HPDE6-E6E7 (cell line): ENCODE measurements around the gene KCTD11.

Experiments used
- DNase-seq: peaks from one replicate; pipeline ENCODE4 v3.0.0; 2011; ENCODE audit warnings: missing footprints; ENCODE audit errors: extremely low spot score

The KCTD11 gene

DNA sequence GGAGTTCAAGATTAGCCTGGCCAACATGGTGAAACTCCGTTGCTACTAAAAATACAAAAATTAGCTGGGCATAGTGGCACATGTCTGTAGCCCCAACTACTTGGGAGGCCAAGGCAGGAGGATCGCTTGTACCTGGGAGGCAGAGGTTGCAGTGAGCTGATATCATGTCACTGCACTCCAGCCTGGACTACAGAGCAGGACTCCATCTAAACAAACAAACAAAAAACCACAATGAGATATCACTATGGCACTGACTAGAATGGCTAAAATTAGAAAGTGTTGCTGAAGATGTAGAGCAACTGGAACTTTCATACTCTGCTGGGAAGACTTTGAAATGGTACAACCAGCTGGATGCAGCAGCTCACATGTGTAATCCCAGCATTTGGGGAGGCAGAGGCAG lies 22.4 kb downstream of the KCTD11 start:
- DNase-seq = no peak

DNA sequence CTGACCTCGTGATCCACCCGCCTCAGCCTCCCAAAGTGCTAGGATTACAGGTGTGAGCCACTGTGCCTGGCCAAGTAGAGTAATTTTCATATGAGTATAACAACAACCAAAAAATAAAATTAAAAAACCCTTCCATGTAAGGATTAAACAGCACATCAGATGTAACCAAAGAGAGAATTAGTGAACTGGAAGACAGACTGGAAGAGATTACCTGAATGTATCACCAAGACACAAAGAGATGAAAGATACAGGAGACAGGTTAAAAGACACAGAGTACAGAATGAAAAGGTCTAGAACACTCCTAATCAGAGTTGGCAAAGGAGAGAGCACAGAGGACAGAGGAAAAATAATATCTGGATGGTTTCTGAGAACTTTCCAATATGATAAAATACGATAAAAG lies 27.2 kb downstream of the KCTD11 start:
- no peak for DNase-seq

DNA sequence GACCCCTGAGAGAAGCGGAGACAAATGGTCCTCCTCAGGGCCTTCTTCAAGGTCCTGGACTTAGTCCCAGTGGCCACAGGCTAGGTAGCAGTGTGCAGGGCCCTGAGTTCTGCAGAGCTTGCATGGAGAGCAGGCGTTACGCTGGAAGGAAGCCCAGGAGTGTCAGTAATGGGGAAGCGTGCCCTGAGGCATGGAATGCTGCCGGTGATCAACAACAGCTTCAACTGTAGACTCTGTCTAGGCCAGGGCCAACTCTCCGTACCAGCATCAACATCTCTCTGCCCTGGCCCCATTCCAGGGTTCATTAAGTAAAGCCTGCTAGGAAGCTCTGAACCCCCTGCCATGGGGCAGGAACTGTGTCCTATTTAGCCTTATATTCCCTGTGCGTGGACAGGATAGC lies 28.4 kb downstream of the KCTD11 start:
- no peak for DNase-seq

DNA sequence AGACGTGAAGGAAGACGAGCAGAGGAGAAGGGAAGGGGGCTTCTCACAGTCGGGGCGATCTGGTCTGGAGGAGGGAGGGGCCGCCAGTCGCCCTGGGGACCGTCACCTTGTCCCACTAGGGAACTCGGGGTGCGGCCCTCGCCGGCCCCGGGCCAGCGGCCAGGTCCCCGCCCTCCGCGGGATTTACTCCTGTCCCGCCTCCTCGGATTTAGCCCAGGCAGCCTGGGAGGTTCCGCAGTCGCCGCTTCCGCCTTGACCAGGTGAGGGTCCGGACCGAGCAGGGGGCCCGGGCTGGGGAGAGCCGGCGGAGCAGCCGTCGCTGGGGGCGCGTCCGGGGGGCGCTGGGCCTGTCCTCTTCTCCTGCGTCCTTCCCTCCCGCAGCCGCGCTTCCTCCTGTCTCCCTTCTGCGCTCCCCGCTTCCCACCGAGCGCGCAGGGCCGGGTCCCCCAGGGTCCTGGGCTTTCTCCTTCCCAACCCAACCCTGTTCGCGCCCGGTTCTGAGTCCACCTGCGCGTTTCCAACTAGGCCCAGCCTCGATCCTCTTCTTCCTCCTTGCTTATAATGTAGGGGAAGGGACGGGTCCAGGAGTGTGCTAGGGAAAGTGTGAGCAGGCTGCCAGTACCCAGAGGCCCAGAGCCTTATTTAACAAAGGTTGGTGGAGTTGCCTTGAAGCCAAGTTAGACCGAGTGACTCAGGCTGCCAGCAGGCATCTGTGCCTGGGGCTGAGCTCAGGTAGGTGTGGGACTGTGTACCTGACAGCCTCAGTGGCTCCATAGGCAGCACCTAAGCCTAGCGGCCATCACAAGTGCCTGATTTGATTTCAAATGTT lies 29.1 kb downstream of the KCTD11 start, which contains the start of gene TNK1:
Gene TNK1 (plus strand): TSS at position 235 of the 829 bp plus-strand sequence. CDS start 1,838 bp downstream, outside the sequence.
- DNase-seq = peak; percentile 65

DNA sequence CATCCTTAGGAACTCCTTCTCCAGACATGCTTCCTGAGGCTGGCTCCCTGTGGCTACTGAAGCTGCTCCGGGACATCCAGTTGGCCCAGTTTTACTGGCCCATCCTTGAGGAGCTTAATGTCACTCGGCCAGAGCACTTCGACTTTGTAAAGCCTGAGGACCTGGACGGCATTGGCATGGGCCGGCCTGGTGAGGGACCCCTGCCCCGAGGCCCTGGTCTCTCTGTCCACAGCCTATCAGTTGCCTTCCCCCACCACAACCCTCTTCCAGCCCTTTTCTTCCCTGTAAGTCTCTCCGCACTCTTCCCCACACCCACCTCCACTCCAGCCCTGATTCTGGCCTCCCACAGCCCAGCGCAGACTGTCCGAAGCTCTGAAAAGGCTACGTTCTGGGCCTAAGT lies 30.9 kb downstream of the KCTD11 start:
- no peak for DNase-seq

DNA sequence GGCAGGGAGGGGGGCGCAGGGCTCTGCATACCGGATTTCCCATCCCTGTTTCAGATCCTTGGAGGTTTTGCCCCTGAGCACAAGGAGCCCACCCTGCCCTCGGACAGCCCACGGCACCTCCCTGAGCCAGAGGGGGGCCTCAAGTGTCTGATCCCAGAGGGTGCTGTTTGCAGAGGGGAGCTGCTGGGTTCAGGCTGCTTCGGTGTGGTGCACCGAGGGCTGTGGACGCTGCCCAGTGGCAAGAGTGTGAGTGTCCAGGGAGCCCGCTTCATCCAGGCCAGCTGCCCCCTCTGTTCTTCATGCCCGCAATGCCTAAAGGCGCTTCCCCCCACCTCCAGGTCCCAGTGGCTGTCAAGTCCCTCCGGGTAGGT lies 31.4 kb downstream of the KCTD11 start:
- no peak for DNase-seq

DNA sequence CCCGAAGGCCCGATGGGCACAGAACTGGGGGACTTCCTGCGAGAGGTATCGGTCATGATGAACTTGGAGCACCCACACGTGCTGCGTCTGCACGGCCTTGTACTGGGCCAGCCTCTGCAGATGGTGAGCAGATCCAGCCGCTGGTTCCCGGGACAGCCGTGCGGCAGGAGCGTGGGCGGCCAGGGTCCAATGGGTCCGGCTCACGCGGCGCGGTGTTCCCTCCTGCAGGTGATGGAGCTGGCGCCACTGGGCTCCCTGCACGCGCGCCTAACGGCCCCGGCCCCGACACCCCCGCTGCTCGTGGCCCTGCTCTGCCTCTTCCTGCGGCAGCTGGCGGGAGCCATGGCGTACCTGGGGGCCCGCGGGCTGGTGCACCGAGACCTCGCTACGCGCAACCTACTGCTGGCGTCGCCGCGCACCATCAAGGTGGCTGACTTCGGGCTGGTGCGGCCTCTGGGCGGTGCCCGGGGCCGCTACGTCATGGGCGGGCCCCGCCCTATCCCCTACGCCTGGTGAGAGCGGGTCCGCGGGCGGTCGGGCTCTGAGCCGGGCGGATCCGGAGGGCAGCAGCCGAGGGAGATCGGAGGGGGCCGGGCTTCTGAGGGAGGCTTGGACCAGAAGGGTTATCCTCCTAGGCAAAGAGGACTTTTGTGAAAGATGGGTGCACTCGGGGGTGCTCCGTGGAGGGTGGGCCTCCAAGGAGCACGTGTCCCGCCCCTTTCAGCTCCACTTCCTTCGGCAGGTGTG lies 32.0 kb downstream of the KCTD11 start:
- no peak for DNase-seq

DNA sequence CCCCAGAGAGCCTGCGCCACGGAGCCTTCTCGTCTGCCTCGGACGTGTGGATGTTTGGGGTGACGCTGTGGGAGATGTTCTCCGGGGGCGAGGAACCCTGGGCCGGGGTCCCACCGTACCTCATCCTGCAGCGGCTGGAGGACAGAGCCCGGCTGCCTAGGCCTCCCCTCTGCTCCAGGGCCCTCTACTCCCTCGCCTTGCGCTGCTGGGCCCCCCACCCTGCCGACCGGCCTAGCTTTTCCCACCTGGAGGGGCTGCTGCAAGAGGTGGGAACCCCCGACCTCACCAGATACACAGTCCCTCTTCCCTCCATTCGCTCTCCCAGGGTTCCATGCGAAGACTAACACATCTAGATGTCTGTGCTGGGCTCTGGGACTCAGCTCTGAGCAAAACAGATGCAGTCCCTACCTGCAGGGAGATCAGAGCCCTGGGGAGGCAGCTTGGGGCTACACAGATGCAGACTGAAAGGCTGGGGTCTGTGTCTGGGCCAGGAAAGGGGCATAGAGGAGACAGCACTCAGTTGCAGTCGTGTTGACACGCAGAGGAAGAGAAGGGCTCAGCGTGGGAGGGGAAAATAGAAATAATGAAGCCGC lies 32.6 kb downstream of the KCTD11 start:
- no peak for DNase-seq

DNA sequence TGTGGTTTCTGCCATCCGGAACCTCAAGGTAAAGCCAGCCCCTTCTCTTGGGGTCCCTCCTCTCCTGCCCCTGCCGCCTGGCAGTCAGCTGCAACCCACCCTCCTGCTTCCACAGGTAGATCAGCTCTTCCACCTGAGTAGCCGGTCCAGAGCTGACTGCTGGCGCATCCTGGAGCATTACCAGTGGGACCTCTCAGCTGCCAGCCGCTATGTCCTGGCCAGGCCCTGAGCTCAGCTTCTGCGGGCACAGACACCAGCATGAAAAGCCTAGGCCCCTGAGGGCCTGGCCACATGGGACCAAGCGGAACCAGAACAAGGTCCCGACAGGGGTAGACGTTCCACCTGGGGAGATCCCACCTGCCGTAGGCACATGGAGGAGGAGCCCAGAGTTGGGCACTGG lies 36.9 kb downstream of the KCTD11 start:
- DNase-seq = no peak

DNA sequence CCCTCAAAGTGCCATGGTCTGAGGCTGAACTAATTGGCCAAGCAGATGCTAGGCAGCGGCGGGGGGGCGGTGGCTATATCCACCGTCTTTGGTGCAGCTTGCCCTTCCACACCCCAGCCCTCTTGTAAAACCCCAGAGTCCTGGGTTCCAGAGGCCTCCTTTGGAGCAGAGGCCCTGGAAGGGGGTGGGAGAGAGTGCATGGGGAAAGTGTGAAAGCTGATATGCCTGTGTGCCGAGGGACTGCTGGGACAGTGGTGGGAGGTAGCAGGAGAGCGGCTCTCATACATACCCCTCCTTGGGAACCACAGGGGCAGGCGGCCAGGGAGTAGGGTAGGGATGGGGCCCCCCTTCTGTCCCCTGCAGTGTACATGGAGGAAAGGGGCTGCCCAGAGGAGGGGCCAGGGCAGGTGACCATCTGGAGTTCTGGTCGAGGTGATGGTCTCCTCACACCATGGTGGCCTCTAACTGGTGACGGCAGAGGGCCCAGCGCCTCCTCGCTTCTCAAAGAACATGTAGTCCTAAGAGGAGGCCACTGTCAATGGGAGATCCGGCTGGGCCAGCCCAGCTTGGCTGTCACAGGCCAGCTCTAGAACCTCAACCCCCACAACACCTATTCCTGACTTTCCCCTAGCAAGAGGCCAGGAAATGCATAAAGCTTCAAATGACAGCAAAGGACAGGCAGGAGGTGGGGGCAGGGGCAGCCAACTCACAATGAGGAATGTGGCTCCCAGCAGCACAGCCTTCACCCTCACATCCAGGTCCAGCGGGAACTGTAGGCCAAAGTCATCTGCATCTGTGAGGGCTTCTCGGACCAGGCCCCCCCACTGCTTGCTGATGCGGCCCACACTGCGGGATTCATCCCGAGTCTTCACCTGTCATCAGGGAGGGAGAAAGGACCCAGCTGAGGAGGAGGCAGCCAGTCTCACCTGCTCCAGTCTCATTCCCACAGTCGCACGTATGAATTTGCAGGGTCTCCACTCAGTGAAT lies 38.3 kb downstream of the KCTD11 start:
- DNase-seq = no peak

DNA sequence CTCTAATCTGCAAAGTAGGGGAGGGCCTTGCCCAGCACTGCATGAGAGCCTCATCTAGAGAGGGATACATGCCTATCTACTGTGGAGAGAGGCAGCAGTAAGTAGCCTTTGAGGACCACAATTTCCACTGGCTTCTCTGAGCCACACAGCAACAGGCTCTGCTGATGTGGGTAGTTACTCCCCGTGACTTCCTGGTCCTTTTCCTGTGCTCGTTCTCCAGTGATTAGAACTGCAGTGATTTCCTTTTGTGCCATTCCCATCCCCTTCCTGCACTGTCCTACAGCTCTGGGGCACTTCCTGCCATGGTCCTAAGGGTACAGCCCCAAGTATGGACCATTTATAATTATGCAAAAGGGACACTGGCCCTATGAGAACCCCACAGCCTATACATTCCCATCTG lies 39.3 kb downstream of the KCTD11 start:
- DNase-seq = no peak

DNA sequence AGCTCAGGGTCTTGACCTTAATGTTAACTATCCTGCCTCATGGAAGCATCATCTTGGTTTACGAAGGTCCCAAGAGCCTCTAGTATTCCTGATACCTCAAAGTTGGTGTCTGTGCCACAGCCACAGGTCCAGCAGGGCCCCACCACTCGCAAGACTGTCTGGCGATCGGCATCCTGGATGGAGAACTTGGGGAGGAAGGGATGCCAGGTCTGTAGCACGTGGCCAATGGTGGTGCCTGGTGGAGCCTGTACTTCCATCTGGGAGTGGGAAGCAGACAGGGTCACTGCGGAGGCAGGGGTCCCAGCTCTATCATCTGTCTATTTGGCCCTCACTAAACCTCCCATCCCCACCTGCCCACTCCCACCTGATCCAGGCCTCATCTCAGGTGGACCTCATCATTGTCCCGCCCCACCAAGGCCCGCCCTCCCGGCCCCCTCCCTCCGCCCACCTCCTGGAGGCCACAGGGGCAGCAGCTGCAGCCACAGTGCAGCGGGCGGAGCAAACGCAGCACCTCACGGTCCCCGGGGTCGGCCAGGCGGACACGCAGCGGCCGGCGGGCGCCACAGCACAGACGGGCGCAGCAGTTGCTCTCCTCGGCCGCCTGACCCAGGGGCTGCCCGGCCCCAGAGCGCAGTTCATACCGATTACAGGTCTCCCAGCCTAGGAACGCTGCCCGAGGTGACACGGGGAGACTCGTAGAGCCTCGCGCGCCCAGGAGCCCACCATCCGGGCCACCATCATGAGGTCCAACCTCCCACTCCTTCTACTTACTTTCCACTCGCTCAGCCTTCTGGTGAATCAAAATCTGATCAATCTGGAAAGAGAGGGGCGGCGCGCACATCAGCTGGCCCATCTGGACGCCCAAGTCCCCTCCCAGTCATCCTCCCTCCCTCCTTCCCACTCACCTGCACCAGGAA lies 41.0 kb downstream of the KCTD11 start:
- DNase-seq = no peak

DNA sequence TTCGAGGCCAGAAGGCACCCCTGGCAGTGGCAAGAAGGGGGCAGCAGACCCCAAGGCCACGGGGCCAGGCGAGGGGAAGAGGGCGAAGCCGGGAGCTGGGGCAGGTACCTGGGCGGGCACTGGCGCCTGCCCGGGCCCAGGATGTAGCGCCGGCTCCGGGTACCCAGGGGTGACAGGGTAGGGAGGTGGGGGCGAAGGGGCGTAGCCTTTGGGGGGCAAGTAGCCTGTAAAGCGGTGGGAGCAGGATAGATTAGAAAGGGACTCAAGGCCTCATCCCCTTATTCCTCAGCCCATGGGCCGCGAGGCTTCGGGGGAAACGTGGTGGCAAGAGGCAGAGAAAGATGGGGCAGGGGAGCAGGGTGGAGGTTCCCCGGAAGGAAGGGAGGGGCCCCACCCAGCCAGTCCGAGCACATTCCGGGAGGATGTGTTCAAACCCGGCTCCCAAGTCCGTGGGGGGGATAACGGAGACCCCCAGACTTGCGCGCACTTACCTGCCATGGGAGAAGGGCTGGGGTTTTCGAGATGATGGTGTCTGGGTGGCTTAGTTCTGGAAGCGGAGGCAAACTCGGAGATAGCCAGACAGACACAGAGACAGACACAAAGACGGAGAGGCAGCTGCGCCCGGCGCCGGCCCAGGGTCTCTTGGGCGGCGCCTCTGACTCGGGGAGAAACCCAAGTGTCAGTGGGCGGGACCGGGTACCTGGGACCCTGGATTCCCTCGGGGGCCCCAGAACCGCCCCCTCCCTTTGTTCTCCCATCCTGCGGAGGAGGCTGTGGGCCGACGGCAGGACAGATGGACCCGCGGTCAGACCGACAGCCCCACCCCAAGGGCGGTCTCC lies 41.9 kb downstream of the KCTD11 start:
- DNase-seq = no peak

DNA sequence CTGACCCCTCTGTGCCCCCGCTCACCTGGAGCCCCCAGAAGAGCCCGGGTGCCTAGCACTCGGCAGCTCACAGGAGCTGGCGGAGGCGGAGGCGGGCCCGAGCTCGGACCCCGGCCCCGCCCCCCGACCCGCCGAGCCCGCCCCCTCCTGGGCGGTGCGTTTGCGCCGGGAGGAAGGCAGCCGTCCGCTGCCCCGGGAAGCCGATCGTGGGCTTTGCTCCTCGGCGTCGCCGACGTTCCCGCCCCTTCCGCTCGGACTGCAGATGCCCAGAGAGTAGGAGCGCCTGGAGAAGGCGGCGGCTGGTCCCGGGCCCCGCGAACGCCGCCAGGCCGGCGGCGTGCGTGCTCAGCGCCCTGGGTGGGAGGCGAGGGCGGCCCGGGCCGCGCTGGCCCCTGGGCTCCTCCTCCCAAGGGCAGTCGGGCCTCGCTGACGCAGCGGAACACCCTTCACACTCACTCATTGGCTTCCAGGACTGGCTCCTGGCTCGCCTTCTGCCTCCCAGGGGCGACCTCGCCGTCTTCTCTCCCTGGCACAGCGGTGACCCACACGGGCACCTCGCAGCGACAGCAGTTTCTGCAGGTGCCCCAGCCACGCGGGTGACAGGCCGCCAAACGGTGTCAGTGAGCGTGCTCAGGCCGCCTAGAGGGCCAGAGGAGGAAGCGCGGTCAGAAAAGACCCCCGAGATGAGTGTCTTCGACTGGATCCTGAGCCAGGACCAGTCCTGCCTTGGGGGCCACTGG lies 42.7 kb downstream of the KCTD11 start, which contains the start of gene PLSCR3:
Gene PLSCR3 (minus strand): TSS at position 74 of the 740 bp plus-strand sequence. CDS start 415 bp downstream, outside the sequence.
- DNase-seq = peak; percentile 84

DNA sequence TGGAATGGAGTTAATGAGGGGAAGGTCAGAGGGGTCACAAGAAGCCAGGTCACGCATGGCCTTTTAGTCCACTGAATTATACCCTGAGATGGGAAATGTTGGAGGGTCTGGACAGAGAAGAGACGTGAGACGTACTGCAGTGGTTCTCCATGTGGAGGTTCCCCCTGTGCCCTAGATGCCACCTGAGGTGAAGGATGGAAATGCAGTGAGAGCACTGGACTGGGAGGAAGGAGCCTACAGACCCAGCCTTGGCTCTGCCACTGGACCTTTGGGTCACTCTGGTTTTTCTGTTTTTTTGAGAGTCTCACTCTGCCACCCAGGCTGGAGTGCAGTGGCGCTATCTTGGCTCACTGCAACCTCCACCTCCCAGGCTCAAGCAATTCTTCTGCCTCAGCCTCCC lies 44.2 kb downstream of the KCTD11 start:
- no peak for DNase-seq

DNA sequence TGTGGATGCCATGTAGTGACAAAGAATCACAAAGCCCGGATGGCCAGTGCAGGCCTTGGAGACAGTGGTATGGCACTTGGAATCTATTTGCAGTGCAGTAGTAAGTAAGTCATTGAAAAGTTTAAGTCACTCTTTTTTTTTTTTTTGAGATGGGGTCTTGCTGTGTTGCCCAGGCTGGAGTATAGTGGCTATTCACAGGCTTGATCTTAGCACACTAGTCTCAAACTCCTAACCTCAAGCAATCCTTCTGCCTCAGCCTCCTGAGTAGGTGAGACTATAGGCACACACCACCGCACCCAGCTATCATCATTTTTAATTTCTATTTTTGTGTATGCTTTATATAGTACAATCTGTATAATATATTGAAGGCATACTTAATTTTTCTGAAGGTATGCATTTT lies 46.6 kb downstream of the KCTD11 start:
- no peak for DNase-seq

DNA sequence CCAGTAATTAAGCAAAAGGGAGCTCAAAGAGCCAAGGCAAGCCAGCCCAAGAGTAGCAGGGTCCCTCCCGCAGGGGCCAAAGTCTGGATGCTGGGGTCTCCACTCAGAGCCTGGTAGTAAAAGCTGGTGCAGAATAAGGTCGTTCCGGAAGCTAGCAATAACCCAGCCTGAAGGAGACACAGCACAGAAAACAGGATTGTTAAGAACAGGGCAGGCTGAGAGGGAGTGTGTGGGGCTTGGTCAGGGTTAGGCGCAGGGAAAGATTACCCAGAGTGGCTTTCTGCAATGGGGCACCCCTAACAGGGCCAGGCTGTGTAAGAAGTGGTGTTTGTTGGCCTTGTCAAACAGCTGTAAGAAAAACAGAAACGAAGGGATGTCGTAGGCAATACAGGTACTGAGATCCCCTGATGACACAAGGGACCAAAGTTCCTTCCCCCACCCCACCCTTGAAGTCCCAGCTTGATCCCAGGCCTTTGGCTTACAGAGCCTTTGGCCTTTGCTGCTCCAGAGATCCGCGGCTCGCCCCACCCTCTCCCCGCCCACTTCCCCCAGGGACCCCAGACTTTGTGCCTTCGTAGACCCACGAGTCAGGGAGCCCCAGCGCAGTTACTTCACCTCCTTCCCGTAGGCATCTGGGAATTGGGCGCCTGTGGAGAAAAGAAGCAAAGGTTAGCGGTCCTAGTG lies 51.2 kb downstream of the KCTD11 start:
- no peak for DNase-seq

DNA sequence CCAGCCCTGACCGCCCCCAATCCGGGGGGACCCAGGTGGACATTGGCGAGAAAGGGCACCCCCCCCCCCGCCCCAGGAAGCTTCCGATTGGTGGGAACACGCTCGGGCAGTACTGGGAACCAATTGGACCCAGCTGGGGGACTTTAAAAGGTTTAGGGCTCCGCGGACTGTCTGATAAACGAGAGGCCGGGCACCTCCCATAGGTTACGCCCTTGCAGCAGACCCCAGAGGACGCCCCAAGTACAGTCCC lies 51.7 kb downstream of the KCTD11 start:
- DNase-seq = peak; percentile 45
